Measurements from ENCODE around the gene GAPVD1.
"Not testable (repeated sequence)": the region's sequence is repeated elsewhere in the genome, so short reads cannot be mapped to it uniquely, and the experiment has no call there.

Gene GAPVD1

DNA sequence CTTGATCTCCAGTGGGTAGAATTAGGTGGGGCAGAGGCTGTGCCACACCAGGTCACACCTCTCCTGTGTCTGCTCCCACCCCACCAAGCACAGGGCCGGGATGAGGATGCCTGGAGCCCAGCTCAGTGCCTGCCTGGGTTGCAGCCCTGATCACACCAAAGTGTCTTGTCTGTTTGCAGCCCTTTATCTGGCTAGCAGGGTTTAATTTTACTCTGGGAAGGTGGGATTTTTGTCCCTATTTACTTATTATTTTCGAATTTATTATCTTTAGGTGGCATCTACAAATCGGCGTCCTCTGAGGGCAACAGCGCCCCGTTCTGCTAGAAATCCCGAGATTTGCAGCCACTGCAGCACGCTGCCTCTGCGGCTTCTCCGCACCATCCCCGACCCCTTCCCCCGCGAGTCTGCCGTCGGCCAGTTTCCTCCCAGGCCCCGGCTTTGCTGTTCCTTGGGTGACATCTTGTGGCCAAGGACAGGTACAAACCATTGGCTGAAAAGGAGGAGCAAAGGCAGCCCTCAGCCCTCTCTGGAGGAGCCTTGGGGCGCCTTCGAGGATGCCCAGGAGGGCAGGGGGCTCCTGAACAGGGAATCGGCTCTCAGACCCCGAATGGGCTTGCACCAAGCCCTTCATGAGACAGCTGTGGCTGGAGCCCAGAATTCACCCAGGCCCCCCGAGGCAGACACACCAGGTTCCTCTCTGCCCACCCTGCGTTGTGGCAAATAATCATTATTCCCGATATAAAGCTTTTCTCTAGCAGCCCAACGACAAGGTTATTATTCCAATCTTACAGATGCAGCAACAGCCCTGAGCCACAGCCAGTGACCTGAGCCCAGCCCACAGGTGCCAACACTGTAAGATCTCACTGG, 113.0 kb downstream of the GAPVD1 start:
- peak; percentile 48 for DNase-seq (ENCODE audit: low spot score)

DNA sequence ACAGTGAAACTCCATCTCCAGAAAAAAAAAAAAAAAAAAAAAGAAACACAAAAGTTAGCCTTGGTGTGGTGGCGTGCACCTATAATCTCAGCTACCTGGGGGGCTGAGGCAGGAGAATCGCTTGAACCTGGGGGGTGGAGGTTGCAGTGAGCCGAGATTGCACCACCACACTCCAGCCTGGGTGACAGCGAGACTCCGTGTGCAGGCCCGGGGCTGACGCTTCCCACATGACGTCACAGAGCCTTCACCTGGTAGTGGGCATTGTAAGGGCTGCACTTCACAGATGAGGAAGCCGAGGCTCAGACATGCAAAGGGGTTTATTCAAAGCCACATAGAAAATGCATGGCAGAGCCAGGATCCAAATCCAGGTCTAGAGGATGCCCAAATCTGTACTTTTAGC, 114.2 kb downstream of the GAPVD1 start:
- DNase-seq (ENCODE audit: low spot score): no peak

DNA sequence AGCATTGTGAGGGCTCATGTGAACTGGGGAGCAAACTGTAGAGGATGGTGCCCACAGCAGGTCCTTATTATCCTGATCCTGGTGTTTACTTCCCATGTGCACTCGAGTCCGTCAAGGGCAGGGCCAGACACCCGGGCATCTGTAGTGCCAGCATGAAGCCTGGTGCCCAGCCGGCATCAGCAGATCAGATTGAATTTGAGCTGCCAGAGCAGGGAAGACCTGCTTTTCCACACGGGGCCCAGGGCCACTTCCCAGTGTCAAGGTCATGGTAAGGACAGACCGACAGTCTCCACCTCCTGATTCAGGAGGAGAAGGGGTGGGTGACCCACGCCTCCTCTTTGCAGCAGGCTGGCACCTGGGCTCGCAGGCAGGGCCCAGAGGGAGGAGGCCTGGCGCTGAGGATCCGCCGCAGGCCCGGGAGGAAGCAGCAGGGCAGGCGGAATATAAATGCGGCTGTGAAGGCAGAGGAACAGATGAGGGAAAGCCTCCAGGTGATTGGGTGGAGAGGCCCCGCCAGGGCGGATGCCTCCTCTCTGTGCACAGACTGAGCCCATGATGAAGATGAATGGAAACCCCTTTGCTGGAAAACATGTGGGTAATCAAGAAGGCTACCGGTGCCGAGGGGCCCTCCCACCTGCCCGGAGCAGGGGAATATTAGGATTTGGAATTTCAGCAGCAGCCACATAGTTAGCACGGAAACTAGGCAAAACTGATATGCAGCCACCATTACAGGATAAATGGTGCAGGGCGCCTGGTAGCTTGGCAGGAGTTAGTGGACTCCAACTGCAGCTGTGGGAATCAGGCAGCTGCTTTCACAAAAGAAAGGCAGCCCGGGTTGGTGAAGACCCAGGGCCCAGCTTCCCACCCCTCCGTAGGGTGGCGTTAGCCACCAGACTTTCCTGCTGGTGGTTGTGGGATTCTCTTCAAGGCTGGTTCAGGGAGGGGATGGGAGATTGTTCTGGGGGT, 114.9 kb downstream of the GAPVD1 start:
- DNase-seq (ENCODE audit: low spot score): no peak

DNA sequence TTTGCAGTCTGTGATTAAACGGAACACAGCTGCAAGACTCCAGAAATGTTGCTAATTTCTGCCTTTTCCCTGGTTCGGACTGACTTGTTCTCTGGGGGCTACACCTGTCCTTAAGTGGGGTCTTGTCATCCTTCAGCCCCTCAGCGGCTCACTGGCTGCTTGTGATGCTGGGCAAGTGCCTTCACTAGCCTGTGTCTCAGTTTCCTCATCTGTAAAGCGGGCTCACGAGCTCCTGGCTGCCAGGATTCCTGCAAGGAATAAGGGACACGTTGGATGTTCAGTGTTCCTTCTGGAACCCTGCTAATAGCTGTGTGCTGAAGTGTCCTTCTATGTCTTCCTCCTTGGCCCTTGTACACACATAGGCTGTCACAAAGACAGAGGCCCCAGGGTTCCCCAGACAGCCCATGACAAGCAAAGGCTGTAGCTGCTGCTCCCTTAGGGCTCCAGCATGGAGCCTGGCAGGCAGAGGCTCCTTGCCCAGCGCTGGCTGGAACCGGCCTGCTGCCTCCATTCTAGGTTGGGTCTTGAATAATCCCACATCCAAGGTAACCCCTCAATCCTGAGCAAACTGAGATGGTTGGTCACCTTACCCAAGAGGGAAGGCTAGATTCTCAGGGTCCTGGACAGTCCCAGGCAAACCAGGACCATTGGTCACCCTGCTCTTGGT, 116.1 kb downstream of the GAPVD1 start:
- DNase-seq (ENCODE audit: low spot score): no peak

DNA sequence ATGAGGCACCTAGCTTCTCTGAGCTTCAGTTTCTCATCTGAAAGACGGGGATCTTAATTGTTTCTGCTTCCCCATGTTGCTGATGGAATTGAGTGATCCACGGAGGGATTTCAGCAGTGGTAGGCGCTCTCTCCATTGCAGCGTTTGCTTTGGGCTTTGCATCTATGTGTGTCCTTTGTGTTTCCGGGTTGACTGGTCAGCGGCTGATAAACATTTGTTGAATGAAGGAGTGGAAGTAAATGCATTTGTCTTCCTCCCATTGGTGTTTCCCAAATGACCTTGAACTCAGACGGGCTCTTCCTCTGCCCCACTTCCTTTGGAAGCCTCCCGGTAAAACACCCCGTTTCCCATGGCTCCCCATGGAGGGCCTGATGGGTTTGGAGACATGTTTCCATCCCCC, 117.2 kb downstream of the GAPVD1 start:
- DNase-seq (ENCODE audit: low spot score): no peak

DNA sequence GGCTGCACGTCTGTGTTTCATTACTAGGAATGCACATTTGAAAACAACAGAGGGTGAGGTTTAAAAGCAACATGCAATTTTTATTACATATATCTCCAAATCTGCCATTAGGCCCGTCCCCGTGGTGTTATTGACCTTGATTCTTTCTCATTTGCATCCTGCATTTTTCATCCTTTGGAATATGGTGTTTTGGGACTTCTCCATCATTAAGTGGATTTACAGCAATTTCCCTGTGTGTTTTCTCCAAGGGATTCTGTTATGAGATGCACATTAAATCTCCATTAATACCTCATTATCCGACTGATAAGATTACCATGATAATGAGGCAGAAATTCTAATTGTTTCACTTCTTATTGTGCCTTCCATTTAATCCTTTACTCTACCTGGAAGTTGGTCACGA, 117.6 kb downstream of the GAPVD1 start:
- DNase-seq (ENCODE audit: low spot score): no peak

DNA sequence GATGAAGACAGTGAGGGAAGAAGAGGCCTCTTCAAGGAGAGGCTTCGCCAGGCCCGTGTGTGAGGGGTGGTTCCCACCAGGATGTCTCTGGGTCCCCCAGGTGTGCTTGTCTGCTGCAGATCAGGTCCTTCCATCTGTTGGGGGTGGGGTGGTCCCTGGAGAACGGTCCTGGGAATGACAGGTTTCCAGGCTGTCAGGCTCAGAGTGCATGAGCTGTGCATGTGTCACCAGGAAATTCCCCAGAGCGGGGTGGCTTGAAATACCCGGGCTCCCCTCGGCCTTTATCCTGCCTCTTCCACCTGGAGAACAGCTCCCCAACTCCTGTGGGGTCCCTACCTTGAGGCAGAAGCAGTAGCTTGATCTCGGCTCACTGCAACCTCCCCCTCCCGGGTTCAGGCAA, 118.8 kb downstream of the GAPVD1 start:
- no peak for DNase-seq (ENCODE audit: low spot score)

DNA sequence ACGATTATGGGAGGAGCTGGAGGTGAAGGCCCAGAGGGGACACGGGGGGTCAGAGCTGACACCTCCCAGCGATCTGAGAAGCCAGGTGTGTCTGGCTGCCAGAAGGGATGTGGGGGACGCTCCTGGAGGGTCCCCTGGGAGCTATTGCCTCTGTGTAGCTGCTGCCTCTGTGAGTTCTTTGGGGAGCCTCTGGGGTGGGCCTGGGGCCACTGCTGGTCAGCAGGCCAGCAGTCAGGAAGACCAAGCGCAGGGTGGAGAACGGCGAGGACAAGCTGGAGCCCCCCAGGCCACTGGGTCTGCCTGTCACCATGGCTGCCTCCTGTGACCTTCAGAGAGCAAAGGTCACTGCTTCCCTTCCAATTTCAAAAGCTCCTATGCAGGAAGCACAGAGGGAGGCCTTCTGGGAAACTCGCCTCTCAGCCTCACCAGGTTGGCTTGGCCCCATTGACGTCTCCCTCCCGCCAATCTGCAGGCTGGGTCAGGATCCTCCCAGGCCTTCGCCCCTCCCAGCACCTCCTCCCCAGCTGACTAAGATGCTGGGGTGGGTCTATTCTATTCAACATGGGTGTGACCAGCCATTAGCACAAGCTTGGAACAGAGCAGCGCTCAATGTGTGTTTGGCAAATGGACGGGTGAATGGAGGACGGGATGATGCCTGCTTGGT, 126.4 kb downstream of the GAPVD1 start:
- no peak for DNase-seq (ENCODE audit: low spot score)

DNA sequence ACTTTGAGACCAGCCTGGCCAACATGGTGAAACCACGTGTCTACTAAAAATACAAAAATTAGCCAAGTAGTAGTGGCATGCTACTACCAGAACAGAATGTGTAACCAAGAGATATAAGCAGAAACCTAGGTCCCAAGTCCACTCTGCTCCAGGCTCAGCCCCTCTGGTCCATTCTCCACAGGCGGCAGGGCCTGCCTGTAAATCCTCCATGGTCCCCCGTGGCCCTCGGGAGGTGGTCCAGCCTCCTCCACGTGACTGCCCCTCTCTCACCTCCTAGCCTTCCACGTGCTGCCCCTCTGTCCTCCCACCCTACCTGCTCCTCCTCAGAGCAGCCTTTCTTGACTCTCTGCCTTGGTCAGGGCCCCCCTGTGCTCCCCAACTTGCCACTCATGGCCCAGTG, 127.4 kb downstream of the GAPVD1 start:
- DNase-seq (ENCODE audit: low spot score): no peak

DNA sequence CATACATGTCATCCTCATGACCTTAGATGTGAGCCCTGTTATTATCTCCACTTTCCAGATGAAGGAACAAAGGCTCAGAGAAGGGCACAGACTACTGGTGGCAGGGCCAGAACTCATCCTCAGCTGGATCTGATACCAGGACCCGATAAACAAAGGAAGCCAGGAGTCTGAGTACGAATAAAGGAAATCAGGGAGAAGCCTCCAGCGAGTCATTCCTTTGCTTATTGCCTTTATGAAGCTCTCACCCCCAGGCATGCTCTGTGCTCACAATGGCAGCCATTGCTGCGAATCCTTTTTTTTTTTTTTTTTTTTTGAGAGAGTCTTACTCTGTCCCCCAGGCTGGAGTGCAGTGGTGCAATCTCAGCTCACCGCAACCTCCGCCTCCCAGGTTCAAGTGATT, 130.1 kb downstream of the GAPVD1 start:
- DNase-seq (ENCODE audit: low spot score): no peak

DNA sequence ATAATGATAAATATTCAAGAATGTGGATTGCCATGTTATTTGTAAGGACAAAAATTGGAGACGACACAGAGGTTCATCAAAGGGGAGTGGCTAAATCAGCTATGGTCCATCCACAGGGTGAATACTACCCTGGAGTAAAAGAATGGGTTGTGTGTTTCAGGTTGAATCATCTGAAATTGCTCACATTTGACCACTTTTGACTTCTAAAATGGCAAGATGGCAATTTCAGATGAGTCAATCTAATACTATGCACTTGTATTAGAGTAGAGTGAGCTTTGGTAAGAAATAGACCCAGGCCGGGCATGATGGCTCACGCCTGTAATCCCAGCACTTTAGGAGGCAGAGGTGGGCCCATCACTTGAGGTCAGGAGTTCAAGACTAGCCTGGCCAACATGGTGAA, 131.8 kb downstream of the GAPVD1 start:
- no peak for DNase-seq (ENCODE audit: low spot score)

DNA sequence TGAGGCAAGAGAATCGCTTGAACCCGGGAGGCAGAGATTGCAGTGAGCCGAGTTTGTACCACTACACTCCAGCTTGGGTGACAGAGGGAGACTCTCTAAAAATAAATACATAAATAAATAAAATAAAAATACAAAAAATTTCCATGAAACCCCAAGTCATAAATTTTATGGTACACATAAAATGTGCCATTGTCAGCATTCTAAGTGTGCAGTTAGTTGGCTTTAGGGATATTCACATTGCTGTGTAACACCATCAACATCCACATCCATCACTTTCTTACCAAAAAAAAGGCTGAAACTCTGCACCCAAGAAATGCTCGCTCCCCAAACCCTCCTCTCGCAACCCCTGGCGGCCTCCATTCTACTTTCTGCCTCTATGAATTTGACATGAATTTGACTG, 135.2 kb downstream of the GAPVD1 start:
- no peak for DNase-seq (ENCODE audit: low spot score)

DNA sequence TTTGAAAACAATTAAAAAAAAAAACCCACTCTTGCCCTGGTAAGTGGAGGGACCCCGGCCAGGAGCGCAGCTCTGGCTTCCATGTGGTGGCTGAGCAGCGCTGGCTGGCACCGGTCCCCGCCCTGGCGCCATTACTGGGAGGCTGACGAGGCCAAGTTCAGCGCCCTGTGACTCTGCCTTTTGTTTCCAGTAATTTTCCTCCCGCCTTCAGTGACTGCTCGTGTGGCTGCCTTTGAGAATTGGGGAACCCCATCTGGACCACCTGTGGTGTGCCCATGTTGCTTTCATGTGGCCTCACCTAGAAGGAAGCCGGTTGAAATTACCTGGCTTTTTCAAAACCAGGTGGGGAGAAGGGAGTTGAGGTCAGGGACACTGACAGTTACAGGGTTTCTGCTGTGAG, 136.1 kb downstream of the GAPVD1 start:
- DNase-seq (ENCODE audit: low spot score): peak; percentile 14

DNA sequence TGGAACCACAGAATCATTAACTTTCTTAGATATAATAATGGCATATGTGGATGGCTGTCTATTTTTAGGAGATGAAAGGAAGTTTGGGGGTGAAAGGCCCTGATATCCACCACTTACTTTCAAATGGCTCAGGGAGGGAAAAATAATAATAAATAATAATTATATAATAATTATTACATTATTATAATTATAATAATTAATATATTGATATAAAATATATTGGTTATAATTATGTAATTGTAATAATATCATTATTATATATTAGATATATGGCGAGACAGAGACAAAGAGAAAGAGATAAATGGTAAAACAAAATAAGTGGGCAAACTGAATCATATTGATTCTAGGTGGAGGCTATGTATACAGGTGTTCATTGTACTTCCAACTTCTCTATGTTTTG, 136.6 kb downstream of the GAPVD1 start:
- no peak for DNase-seq (ENCODE audit: low spot score)

DNA sequence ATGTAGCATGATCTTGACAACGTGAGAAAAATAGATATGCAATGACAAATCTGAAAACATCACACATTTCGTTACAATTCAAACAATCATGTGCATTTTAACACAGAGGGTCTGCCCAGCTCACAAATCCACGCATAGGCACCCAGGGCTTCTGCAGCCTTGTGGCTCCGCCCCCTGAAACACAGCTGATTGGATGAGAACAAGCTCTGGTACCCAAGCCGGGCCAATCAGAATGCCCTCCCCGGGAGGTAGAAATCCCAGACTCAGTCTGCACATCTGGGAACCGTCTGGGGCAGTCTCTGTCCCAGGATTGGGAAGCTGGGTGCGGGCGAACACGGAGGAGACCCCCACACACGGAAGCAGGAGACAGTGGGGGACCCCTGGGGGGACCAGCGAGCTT, 137.5 kb downstream of the GAPVD1 start:
- DNase-seq (ENCODE audit: low spot score): no peak

DNA sequence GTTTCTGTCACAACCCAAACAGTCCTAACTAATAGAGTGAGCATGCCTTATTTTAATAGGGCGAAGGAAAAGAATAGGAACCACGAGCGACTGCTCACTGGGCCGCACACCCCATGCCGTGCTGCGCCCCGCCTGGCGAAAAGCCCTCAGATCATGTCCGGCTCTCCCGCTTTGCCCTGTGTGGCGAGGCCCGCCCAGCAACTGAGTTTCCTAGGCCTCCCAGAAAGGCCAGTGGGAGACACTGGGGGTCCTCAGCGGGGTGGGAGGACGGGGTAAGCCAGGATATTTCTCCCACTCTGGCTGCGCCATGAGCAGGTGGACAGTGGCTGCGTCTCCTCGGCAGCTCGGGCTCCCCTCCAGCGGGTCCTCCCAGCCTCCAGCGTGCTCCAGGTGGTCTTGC, 138.0 kb downstream of the GAPVD1 start:
- no peak for DNase-seq (ENCODE audit: low spot score)

DNA sequence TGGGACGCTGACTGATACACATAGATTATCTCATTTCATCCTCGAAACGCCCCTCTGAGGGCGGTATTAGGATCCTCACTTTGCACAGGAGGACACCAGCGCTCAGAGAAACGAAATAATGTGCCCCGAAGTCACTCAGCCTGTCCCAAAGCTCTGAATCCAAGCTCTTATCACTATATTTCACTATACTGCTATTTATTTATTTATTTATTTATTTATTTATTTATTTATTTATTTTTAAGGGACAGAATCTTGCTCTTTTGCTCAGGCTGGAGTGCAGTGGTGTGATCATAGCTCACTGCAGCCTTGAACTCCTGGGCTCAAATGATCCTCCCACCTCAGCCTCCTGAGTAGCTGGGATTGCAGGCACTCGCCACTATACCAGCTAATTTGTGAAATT, 138.6 kb downstream of the GAPVD1 start:
- not testable (repeated sequence) for DNase-seq (ENCODE audit: low spot score)

DNA sequence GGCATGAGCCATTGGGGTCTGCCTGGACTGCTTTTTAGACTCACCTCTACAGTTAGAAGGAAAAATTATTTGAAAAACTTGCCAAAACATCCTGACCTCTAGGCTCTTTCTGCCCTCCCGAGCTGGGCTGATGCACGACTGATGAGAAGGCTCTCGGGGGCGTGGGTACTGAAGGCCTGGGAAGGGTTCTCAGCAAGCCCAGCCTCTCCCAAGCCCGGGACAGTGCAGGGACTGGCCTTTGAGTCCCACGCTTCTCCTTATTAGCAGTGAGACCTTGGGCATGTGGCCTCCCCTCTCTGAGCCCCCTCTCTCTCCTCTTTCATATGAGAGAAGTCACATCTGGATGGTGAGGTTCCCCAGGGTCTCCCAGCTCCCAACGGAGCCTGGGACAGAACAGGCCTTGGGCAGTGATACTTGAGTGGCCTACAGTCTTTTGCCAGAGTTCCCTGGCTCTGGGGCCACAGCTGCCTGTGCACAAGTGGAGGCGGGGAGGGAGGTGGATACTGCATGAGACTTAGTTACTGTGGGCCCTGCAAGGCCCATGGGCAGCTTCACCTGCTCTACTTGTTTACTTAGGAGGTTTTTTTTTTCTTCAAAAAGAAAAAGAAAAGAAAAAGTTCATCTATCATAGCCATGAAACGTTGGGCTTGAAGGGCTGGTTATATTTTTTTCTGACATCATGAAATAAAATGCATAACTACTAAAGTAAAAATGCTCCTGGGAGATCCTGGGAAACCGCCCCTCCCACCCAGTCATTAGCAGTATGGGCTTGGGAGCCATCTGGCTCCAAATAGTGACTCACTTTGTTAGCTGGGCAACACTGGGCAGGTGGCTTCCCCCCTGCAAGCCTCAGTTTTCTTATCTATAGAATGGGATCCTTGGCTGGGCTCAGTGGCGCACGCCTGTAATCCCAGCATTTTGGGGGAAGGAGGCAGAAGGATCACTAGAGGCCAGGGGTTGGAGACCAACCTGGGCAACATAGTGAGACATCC, 139.4 kb downstream of the GAPVD1 start:
- DNase-seq (ENCODE audit: low spot score): no peak

DNA sequence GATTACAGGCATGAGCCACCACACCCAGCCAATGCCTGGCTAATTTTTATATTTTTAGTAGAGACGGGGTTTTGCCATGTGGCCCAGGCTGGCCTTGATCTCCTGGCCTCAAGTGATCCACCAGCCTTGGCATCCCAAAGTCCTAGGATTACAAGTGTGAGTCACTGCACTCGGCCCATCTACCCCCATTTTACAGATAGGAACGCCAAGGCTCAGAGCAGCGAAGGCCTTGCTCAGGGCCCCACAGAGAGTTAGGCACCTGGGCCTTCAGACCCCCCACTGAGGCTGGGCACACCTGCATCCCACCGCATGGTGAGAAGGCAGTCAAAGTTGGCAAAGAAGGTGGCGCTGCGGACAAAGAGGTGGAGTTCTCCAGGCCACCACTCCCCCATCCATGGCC, 143.1 kb downstream of the GAPVD1 start:
- no peak for DNase-seq (ENCODE audit: low spot score)

DNA sequence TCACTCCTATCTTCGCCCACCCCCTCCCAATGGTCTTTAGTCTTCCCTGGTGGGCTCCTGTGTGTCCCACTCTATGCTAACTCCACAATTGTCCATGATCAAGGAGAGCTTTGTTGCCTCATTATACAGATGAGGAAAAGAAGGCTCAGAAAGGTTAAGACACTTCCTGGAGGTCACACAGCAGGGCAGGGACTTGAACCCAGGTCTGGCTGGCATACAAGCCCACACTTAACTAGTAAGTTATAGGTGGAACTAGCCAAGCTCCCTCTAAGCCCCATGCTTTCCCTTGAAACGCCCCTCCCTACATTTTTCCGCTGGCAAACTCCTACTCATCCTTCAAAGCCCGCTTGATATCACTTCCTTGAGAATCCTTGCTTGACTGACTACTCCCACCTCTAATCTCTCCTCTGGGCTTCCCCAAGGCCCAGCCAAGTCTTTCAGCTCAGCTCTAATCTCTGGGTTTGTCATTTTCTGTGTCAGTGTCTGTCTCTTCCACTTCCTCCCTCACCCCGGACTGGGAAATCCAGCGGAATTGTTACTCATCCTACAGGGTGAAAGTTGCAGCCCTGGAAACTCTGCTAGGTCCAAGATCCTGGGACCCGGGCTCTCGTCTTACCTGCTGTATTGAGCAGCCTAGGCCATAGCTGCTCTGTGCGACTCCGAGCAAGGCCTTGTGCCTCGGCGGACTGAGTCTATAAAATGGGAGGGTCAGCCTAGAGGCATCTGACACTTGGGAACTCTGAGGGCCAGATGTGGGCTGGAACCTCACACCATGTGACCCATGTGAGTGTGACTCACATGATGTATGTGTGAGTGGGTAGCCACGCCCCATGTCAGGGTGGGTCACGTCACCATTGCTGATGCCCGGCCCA, 144.5 kb downstream of the GAPVD1 start:
- DNase-seq (ENCODE audit: low spot score): no peak
